ENCODE measurements around the gene FUT3.
"Not testable (repeated sequence)": the region's sequence is repeated elsewhere in the genome, so short reads cannot be mapped to it uniquely, and the experiment has no call there.

Gene FUT3

DNA sequence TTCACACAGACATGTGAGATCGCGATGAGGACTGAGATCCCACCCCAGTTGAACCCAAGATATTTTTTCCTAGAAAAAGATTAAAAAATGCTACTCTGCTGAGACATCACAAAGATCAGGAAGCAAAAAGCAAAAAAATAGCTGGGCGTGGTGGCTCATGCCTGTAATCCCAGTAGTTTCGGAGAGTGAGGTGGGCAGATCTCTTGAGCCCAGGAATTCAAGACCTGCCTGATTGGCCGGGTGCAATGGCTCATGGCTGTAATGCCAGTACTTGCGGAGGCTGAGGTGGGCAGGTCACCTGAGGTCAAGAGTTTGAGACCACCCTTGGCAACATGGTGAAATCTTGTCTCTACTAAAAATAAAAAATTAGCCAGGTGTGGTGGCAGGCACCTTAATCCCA is 1.1 kb downstream of the FUT3 start:
- DNase-seq, result no peak

DNA sequence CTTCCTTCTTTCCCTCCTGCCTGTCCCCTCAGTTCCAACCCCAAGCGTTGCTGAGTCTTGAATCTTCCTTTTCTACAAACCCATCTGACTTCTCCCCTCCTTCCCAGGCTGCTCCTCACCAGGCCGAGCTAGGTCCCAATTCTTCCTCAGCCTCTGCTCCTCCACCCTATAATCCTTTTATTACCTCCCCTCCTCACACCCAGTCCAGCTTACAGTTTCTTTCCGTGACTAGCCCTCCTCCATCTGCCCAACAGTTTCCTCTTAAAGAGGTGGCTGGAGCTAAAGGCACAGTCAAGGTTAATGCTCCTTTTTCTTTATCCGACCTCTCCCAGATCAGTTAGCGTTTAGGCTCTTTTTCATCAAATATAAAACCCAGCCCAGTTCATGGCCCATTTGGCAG is 2.6 kb downstream of the FUT3 start:
- DNase-seq, result not testable (repeated sequence)

GRCh38 chr19:5847846-5848245 is 3.4 kb downstream of the FUT3 start:
- DNase-seq, result not testable (repeated sequence)

GRCh38 chr19:5844456-5845433 is 6.5 kb downstream of the FUT3 start:
- DNase-seq, result no peak

DNA sequence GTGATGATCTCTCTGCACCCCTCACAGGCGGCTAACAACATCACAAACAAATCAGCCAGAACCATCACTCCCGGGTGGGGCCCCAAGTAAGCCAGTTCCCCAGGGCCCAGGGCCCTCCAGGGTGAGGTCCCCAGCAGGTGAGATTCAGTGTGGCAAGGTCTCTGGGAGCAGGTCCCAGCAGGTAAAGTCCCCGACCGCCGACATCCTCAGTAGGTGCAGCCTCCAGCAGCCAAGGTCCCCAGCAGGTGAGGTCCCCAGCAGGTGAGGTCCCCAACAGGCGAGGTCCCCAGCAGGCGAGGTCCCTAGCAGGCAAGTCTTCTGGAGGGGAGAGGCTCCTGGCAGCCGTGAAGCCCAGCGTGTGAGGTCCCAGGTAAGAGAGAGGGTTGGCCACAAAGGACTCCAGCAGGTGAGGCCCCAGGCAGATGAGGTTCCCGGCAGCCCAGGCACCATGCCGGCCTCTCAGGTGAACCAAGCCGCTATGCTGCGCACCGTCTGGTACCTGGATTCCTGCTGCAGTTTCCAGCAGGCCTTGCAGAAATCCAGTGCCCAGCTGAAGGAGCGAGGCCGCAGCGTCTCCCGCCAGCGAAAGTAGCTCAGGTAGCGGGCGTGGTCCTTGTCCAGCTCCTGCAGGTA is 7.8 kb downstream of the FUT3 start:
- DNase-seq, result no peak

DNA sequence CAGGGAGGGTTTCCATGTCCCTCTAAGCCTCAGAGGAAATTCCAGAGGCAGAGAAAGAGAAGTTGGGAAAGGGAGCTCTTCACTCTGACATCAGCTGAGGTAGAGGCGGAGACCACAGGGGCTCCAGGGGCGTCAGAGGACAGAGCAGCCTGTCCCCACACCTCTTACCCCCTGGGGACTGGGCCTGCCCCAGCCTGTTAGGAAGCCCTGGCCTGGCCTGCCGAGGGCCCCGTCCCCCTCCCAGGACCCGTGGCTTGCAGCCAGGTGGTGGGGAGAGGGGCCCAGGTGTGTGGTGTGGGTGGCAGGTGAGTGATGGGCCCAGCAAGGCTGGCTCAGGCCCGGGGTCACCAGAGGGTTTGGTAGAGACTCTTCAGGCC is 9.5 kb downstream of the FUT3 start:
- DNase-seq, result not testable (repeated sequence)

GRCh38 chr19:5839065-5840017 is 11.9 kb downstream of the FUT3 start, which contains the start of gene FUT6:
Gene FUT6 (minus strand): TSS chr19:5839702. CDS start chr19:5832567, 7,135 bp downstream.
- no peak for DNase-seq

- no peak for DNase-seq
These were observed 12.7 kb downstream of the FUT3 start for GRCh38 chr19:5838353-5839064.

DNA sequence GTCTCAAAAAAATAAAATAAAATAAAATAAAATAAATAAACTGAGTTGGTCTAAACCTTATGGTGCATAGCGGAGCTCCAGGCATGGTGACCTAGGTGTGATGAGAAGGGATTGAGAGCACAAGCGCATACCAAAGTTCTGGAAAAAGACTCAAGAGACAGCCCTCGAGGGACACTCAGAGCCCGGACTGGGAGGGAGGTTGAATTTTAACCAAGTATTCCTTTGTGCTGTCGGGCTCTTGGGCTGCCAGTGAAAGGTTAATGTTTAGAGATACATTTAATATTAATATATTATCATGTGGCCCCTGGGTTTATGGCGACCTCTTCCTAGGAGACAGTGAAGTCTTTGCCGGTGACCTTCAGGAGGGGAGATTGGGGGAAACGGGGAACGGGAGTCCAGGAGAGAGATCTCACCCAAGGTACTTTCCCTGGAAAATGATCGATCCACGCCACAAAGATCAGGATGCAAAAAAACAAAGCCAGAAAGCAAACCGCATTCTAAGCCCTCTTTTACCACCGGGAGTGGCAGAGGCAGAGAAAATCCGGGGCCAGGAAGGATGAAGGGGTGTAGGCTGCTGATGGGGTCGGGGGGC is 13.4 kb downstream of the FUT3 start:
- DNase-seq, result no peak

- no peak for DNase-seq
These were observed 18.6 kb downstream of the FUT3 start for GRCh38 chr19:5832527-5833216.

GRCh38 chr19:5832061-5832460 is 19.2 kb downstream of the FUT3 start:
- no peak for DNase-seq

- DNase-seq, result no peak
These were observed 20.1 kb downstream of the FUT3 start for GRCh38 chr19:5831159-5831558.

GRCh38 chr19:5829567-5830310 is 21.5 kb downstream of the FUT3 start:
- no peak for DNase-seq

DNA sequence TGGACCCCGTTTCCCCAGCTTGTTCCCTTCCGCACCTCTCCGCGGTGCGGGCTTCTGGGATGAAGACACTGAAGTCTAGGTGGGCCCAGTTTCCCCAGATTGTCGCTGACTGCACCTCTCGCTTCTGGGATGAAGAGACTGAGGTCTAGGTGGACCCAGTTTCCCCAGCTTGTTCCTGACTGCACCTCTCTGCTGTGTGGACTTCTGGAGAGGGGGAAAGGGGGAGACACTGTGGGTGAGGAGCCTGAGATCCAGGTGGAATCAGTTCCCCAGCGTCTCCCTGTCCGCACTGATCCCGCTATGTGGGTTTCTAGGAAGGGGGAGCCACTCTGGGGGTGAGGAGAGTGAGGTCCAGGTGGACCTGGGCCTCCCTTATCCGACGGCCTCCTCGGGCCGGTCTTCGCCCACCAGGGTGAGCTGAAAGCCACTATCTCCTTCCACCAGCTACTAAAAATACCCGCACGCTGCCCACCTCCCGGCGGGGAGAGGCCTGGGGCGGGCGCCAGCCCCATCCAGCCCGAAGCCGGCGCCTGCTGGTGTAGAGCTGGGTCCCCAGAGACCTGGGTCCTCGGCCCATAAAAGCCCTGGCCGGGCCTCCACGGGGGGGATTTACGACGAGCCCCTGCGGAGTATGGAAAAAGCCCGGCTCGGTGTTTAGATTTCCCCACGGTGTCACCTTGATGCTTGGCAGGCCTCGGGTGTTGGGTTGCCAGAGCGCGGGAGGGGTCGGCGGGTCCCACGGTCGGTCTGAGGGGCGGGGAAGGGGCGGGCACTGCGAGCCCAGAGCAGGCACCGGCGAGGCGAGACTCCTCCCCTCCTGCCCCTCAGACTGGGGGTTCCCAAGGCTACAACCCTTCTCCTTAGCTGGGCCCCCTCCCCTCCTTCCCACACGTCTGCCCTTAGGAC is 22.3 kb downstream of the FUT3 start:
- DNase-seq, result no peak

GRCh38 chr19:5827891-5828660 is 23.2 kb downstream of the FUT3 start:
- peak in 55 of 58 donors; percentile 20 to 82 (median 65) for DNase-seq

- DNase-seq, result no peak
These were observed 23.8 kb downstream of the FUT3 start for GRCh38 chr19:5827342-5827890.
